ENCODE results near the gene COLEC12. TPM values are rescaled to one million over a fixed set of nuclear protein-coding genes. Genes with fewer than 3 reads are reported as not detected.

The COLEC12 gene
- polyA plus RNA-seq, 1 donor (not counting 4 experiments of a cell fraction or from before 2014, with no cell fraction given), result not detected

DNA sequence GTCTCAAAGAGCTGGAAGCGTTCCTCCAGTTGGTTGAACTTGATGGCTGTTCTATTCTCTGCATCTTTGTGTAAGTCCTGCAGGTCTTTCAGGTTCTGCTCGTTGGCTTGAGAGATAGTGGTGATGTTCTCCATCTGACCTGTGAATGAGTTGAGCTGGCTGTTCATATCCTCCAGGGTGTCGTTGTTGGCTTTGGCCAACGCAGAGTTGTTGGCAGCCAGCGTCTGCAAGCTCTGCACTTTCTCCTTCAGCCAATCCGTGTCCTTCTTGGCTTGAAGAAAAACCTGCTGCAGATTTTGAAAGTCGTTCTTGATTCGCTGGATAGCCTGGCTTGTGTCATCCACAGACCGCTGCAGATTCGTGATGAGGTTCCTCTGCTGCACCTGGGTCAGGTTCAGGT lies 153.9 kb downstream of the COLEC12 start:
- DNase-seq (ENCODE audit: low read depth, low spot score) (no peak), FAIRE-seq (no peak)
- H3K9me1 ChIP-seq (ENCODE audit: control insufficient read depth, extremely low read depth, insufficient read depth, low read length), result no peaks in the 10 kb centered on the region
- no peak for TF ChIP-seq EZH2 (IDR thresholded peaks at IDR 0.05; ENCODE audit: low read length)
- TF ChIP-seq, protein P1, sequence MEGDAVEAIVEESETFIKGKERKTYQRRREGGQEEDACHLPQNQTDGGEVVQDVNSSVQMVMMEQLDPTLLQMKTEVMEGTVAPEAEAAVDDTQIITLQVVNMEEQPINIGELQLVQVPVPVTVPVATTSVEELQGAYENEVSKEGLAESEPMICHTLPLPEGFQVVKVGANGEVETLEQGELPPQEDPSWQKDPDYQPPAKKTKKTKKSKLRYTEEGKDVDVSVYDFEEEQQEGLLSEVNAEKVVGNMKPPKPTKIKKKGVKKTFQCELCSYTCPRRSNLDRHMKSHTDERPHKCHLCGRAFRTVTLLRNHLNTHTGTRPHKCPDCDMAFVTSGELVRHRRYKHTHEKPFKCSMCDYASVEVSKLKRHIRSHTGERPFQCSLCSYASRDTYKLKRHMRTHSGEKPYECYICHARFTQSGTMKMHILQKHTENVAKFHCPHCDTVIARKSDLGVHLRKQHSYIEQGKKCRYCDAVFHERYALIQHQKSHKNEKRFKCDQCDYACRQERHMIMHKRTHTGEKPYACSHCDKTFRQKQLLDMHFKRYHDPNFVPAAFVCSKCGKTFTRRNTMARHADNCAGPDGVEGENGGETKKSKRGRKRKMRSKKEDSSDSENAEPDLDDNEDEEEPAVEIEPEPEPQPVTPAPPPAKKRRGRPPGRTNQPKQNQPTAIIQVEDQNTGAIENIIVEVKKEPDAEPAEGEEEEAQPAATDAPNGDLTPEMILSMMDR (optimal IDR thresholded peaks at IDR 0.05 in 1 of 3, IDR thresholded peaks at IDR 0.05 in 1 of 3, conservative IDR thresholded peaks at IDR 0.05 in 1 of 3; ENCODE audit: extremely low read depth in 1 of 3, insufficient read depth in 2 of 3, low read length in 3 of 3), result no peak
- dilution Hi-C loops (cut with MboI; ENCODE audit: extremely low pct_ligation_motif_present, low sequenced_read_pairs), result no loop called here
- no peaks in the 10 kb centered on the region for H3K4me1 ChIP-seq (ENCODE audit: control insufficient read depth, extremely low read depth, insufficient read depth, low read length)
- H3K27ac ChIP-seq (ENCODE audit: control insufficient read depth, insufficient read depth, low read length), result no peak overlapping the region
- no peaks in the 10 kb centered on the region for H3K79me2 ChIP-seq (ENCODE audit: control insufficient read depth, insufficient read depth, low read length)
- H3K27me3 ChIP-seq (ENCODE audit: control insufficient read depth, extremely low read depth, insufficient read depth, low read length), result no peaks in the 10 kb centered on the region
- H3K4me3 ChIP-seq (ENCODE audit: control insufficient read depth in 2 of 3, extremely low read depth in 1 of 3, insufficient read depth in 2 of 3, low read depth in 1 of 3, low read length in 3 of 3), result no peak overlapping the region
- H2AFZ ChIP-seq (ENCODE audit: control insufficient read depth, low read length), result no peak overlapping the region
- H3K9me3 ChIP-seq (ENCODE audit: control insufficient read depth, low read depth, low read length), result no peaks in the 10 kb centered on the region
- H3K9ac ChIP-seq (ENCODE audit: control insufficient read depth, extremely low read depth, insufficient read depth, low read length), result no peak overlapping the region
- no peak overlapping the region for H3K4me2 ChIP-seq (ENCODE audit: control insufficient read depth, extremely low read depth, insufficient read depth, low read depth, low read length)
- no peaks in the 10 kb centered on the region for H4K20me1 ChIP-seq (ENCODE audit: control insufficient read depth, extremely low read depth, insufficient read depth, low read length)
- no peaks in the 10 kb centered on the region for H3K36me3 ChIP-seq (ENCODE audit: control insufficient read depth in 2 of 2, extremely low read depth in 1 of 2, insufficient read depth in 2 of 2, low read length in 2 of 2)

DNA sequence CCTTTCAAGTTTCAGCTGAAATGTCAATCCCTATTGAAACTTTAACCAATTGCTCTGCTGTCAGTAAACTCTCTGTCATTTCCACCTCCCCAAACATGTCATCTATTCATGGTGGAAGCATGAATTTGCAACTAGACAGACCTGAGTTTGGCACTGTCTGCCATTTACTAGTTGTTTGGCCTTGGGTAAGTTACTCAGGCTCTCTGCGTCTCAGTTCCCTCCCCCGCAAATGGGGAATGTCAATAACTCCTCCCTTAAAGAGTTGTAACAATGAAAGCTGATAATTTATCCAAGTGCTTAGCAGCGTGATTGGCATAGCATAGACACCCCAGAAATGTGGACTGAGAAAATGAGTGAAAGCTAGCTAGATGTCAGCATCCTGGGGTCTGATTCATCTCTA lies 159.4 kb downstream of the COLEC12 start:
- Histone ChIP-seq H3K9me3 (ENCODE audit: control insufficient read depth, low read depth, low read length) (no peaks in the 10 kb centered on the region), H3K36me3 (ENCODE audit: control insufficient read depth in 2 of 2, extremely low read depth in 1 of 2, insufficient read depth in 2 of 2, low read length in 2 of 2) (no peaks in the 10 kb centered on the region), H3K9me1 (ENCODE audit: control insufficient read depth, extremely low read depth, insufficient read depth, low read length) (no peaks in the 10 kb centered on the region), H3K4me3 (ENCODE audit: control insufficient read depth in 2 of 3, extremely low read depth in 1 of 3, insufficient read depth in 2 of 3, low read depth in 1 of 3, low read length in 3 of 3) (no peak overlapping the region), H4K20me1 (ENCODE audit: control insufficient read depth, extremely low read depth, insufficient read depth, low read length) (no peaks in the 10 kb centered on the region), H2AFZ (ENCODE audit: control insufficient read depth, low read length) (no peak overlapping the region), H3K79me2 (ENCODE audit: control insufficient read depth, insufficient read depth, low read length) (no peaks in the 10 kb centered on the region), H3K27me3 (ENCODE audit: control insufficient read depth, extremely low read depth, insufficient read depth, low read length) (no peaks in the 10 kb centered on the region), H3K27ac (ENCODE audit: control insufficient read depth, insufficient read depth, low read length) (no peak overlapping the region), H3K4me1 (ENCODE audit: control insufficient read depth, extremely low read depth, insufficient read depth, low read length) (no peaks in the 10 kb centered on the region), H3K9ac (ENCODE audit: control insufficient read depth, extremely low read depth, insufficient read depth, low read length) (no peak overlapping the region), H3K4me2 (ENCODE audit: control insufficient read depth, extremely low read depth, insufficient read depth, low read depth, low read length) (no peak overlapping the region)
- DNase-seq (ENCODE audit: low read depth, low spot score) (no peak), FAIRE-seq (no peak)
- TF ChIP-seq, protein P1 (optimal IDR thresholded peaks at IDR 0.05 in 1 of 3, IDR thresholded peaks at IDR 0.05 in 1 of 3, conservative IDR thresholded peaks at IDR 0.05 in 1 of 3; ENCODE audit: extremely low read depth in 1 of 3, insufficient read depth in 2 of 3, low read length in 3 of 3), result no peak
- no peak for TF ChIP-seq EZH2 (IDR thresholded peaks at IDR 0.05; ENCODE audit: low read length)
- dilution Hi-C loops (cut with MboI; ENCODE audit: extremely low pct_ligation_motif_present, low sequenced_read_pairs), result no loop called here

All from keratinocyte (primary cell).